HG02870 (cell line): ENCODE results near the gene SCYL2.
"Not testable (repeated sequence)": the region's sequence is repeated elsewhere in the genome, so short reads cannot be mapped to it uniquely, and the experiment has no call there.

Source experiments
- ATAC-seq: cut with Tn5 transposase; IDR thresholded peaks from one replicate; pipeline ENCODE4 v1.9.1; 2021; ENCODE audit warnings: mild to moderate bottlenecking, moderate library complexity; ENCODE audit not compliant: unreplicated experiment

Gene SCYL2

GRCh38 chr12:100266835-100267602 is at the start of gene SCYL2, which contains the start of gene DEPDC4:
TSS of gene SCYL2 (plus strand) at chr12:100267177. CDS start at chr12:100282971, 15,794 bp downstream.
TSS of gene DEPDC4 (minus strand) at chr12:100267079. CDS start at chr12:100267076, 3 bp downstream.
- ATAC-seq, result peak; percentile 86

- ATAC-seq, result no peak
Measured at GRCh38 chr12:100219328-100220109, 47.5 kb upstream of the SCYL2 start.

GRCh38 chr12:100221523-100221922 is 45.5 kb upstream of the SCYL2 start:
- ATAC-seq, result no peak

- ATAC-seq, result not testable (repeated sequence)
Measured at GRCh38 chr12:100222173-100222572, 44.8 kb upstream of the SCYL2 start.

GRCh38 chr12:100225491-100225890 is 41.5 kb upstream of the SCYL2 start:
- ATAC-seq, result no peak

- ATAC-seq, result no peak
Measured at GRCh38 chr12:100229036-100229635, 37.8 kb upstream of the SCYL2 start.

- no peak for ATAC-seq
Measured at GRCh38 chr12:100229876-100230275, 37.1 kb upstream of the SCYL2 start.

- not testable (repeated sequence) for ATAC-seq
Measured at GRCh38 chr12:100231873-100232272, 35.1 kb upstream of the SCYL2 start.

- ATAC-seq, result no peak
Measured at GRCh38 chr12:100234166-100234565, 32.8 kb upstream of the SCYL2 start.

- peak; percentile 65 for ATAC-seq
Measured at GRCh38 chr12:100234591-100235304, 32.2 kb upstream of the SCYL2 start.

- ATAC-seq, result no peak
Measured at GRCh38 chr12:100238801-100239200, 28.2 kb upstream of the SCYL2 start.

- no peak for ATAC-seq
Measured at GRCh38 chr12:100239589-100239988, 27.4 kb upstream of the SCYL2 start.

GRCh38 chr12:100243137-100243536 is 23.8 kb upstream of the SCYL2 start:
- no peak for ATAC-seq

- ATAC-seq, result no peak
Measured at GRCh38 chr12:100247765-100248164, 19.2 kb upstream of the SCYL2 start.

- ATAC-seq, result no peak
Measured at GRCh38 chr12:100248886-100249285, 18.1 kb upstream of the SCYL2 start.

- ATAC-seq, result no peak
Measured at GRCh38 chr12:100249941-100250340, 17.0 kb upstream of the SCYL2 start.

GRCh38 chr12:100251917-100252316 is 15.1 kb upstream of the SCYL2 start:
- ATAC-seq, result no peak

- ATAC-seq, result no peak
Measured at GRCh38 chr12:100253437-100253836, 13.5 kb upstream of the SCYL2 start.

GRCh38 chr12:100254876-100255275 is 12.1 kb upstream of the SCYL2 start:
- no peak for ATAC-seq

- ATAC-seq, result no peak
Measured at GRCh38 chr12:100258127-100258526, 8.8 kb upstream of the SCYL2 start.

GRCh38 chr12:100263131-100263530 is 3.8 kb upstream of the SCYL2 start:
- no peak for ATAC-seq
